CD4-positive, alpha-beta T cell treated with Interferon alpha-2 for 1 hour (primary cell): ENCODE results near the gene NTN1.

Experiments
- DNase-seq, 2 donors: peaks; one replicate each; pipeline ENCODE4 v3.0.0-alpha.2; 2020 to 2022

The NTN1 gene

DNA sequence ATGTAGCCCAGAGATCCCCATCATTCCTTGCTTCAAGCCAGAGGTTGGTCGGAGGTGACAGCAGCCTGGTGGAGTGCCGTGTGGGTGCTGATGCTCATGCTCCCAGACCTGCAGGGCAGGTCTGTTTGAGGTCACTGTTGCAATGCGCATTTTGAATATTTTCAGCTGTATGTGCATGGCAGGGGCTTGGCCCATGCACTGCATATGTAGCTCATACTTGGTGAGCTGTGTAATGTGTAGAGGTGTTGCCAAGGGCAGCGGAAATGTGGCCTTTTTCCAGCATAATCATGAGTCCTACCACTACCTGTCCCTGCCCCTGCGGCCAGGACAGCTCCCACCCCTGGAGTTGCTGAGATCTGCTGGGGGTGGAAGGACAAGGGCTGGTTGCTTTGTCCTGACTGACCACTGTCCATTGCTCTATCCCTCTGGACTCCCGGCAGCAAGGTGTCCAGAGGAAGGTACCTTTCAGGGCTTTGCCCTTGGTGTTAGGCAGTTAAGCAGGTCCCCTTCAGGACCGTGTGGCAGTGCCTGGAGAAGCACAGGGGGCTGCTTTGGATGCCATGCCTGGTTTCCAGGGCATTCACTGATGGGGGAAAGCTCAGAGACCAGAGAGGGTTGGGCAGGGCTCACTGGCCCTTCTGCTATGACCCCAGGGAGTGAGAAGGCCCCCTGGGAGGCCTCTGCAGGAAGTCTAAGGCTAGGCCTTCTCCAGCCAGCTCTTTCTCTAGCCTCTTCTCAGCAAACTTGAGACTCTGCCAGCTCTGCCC is 215.2 kb downstream of the NTN1 start:
- no peak for DNase-seq

DNA sequence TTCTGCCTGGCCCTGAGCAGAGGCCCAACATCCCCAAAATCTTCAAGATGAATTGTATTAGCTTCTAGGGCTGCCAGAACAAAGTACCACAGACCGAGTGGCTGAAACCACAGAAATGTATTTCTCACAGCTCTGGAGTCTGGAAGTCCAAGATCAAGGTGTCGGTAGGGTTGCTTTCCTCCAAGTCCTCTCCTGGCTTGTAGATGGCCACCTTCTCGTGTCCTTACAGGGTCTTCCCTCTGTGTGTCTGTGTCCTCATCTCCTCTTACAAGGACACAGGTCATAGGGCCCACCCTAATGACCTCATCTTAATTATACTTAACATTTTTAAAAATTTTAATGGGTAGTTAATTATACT is 215.7 kb downstream of the NTN1 start:
- no peak for DNase-seq

DNA sequence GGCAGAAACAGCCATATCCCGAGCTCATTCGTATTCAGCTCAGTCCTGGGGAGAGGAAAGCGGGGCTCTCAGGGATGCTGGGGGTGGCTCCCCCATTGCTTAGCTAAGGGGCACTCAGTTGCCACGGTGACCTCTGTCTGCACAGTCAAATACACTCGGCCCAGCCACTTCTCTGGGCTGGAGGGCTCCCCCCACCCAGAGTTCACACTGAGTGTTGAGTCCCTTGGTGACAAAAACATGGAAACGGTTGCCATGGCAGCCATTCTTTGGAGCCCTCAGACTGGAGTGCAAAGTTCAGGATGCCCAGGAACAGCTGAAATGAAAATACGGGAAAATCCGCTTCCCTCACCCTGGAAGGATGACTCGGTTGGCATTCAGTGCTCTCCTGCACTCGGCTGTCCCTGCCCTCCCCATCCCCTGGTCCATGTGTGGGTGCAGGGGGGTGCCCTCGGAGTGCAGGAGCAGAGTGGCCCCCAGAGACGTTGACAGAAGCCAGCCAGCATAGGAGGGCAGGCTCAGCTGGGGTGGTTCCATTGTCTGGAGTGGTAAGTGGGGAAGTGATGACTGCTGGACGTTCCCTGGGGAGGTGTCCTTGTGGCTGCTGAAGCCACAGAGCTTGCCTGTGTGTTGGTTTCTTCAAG is 216.5 kb downstream of the NTN1 start:
- DNase-seq: no peak

DNA sequence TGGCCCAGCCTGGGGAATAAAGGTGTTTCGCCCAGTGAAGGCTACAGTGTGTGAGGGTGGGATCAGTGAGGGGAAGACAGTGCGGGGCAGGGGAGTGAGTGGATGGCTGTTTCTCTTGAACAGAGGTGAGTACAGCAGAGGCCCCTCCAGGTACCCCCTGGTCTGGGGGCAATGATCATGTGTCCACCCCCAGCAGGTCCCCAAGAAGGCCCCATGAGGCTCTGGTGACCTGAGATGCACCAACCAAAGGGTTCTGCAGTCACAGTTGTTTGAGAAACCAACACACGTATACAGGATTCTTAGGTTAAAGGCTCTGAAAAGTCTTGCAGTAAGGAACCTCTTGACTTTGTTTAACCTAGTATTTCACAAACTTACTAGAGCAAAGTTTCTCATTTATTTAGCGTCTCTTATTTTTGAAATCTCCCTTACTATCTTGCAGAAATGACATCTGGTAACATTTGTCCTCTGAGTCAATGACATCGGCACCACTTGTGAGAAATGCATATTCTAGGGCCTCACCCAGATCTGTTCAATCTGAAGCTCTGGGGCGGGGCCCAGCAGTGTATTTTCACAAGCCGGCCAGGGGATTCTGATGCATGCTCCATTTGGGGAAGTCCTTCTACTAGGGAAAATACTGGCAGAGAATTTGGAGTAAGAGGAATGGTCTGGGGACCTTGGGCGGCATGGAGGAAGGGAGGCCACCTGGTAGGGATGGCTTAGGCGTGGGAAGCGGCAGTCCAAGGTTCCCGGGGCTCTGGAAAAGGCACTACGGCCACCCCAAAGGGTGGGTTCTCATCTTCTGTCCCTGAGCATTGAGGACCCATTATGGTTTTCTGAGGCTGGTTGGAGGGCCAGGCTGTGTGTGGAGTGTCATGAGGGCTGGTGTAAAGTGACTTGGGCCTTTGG is 217.3 kb downstream of the NTN1 start:
- no peak for DNase-seq

DNA sequence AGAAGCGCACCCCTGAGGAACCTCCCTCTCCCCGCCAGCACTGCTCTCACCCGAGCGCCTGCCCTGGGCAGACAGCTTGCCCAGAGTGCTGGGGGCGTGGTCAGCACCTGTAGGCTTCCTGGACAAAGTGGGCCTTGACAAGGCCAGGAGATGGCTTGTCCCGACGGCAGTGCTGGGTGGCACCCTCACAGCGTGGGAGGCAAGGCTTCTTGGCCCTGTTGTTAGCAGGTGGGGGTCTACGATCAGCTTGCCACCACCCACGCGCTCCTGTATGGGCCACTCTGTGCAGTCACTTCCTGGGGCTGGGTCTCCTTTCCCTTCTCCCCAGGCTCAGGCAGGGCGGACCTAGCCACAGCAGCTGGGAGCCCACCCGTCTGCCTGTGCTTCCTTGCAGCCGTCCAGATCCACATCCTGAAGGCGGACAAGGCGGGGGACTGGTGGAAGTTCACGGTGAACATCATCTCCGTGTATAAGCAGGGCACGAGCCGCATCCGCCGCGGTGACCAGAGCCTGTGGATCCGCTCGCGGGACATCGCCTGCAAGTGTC is 218.0 kb downstream of the NTN1 start:
- peak in 1 of 2 donors; percentile 21 for DNase-seq

DNA sequence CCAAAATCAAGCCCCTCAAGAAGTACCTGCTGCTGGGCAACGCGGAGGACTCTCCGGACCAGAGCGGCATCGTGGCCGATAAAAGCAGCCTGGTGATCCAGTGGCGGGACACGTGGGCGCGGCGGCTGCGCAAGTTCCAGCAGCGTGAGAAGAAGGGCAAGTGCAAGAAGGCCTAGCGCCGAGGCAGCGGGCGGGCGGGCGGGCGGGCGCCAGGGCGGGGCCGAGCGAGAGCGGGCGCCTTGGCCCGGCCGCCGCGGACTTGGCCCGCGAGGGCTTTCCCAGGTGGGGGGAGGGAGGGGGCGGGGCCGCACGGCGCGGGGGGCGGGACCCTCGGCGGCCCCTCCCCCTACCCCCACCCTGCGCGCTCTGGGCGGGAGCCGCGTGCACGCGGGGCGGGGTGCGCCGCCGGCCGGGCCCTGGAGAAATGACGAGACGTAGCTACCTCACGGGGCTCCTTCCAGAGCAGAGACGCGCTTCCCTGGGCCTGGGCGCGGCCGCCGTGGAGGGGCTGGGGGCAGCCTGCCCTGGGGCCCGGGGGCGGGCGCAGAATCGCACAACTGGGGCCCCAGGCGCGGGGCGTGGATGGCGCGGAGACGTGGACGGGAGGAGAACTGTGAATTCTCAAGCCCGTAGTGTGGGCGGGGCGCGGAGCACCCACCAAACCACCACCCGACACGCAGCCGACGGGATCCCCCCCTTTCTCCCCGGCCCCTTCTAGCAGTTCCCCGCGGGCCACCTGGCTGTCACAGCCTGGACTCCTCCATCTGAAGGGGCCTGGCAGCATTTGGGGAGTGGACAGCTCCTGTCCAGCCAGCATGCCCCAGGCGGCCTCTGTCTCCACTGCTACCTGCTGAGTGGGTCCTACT is 218.7 kb downstream of the NTN1 start:
- DNase-seq: peak; percentile 65 to 82

DNA sequence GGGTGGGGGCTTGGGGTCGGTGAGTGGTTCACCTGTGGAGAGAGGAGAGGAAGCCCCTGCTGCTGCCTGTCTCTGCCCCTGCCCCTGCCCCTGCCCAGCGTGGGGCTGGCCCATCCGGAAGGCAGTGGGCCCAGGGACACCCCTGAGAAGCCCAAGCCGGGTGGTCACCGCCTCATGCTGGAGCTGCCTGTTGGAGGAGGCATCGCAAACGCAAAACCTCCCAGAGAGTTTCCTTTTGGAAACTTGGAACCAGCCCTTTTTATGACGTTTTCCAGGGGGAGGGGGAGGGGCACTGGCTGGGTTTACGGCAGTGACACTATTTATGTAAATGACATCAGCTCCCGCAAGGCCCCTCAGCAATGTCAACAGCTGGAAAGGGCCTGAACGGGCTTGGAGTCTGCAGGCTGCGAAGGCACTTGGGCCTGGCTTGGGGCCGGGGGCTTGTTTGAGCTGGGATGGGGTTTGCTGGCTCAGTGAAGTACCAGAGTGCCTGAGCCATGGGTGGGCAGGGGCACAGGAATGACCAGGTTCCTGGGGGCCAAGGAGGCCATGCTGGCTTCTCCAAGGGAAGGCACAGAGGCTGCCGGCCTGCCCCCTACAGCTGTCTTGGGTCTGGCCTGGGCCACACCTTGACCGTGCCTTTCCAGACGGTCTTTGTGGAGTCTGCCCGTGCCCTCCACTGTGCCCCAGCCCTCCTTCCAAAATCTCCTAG is 219.5 kb downstream of the NTN1 start:
- DNase-seq: no peak

DNA sequence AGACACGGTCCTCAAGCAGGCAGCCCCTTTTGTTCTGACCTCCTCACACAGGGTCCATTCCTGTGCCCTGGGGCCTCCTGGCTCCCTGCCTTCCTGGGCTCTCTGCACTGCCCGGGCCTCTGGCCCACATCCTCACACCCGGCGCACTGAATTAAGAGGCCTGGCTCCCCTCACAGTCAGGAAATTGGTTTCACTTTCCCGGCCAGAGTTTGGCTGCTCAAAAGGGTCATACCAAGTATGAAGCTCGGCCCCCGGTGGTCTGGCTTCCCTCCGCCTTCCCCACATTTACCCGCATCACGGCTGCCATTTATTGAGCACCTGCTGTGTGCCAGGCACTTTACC is 220.0 kb downstream of the NTN1 start:
- DNase-seq: no peak

DNA sequence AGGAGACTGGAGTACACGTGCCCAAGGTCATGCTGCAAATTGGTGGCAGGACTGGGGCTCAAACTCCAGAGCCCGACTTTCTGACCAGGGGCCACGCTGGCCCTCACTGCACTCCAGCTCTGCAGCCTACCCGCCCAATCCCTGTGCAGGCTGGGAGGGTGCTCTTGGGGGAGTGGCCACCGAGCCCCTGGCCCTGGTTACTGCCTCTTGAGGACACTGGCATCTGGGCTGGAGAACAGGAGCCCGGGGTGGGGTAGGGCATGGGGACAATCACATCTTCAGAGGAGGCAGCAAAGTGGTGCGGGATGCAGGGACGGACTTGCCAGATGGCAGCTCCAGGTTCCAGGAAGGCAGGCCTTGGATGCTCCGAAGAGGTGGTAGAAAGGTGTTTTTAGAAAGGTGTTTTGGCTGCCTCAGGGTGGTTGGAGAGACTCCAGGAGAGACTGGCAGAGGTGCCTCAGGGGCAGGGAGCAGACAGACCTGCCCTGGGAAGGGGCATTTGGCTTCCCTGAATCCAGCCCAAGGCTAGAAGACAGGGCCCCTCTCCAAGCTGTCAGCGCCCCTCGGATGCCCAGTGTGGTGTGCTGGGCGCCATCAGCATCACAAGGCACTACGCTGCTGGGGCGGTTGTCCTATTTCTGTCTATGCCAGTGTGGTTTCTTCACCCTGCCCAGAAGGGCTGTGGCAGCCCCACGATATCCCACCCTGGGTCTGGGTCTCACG is 220.6 kb downstream of the NTN1 start:
- no peak for DNase-seq

DNA sequence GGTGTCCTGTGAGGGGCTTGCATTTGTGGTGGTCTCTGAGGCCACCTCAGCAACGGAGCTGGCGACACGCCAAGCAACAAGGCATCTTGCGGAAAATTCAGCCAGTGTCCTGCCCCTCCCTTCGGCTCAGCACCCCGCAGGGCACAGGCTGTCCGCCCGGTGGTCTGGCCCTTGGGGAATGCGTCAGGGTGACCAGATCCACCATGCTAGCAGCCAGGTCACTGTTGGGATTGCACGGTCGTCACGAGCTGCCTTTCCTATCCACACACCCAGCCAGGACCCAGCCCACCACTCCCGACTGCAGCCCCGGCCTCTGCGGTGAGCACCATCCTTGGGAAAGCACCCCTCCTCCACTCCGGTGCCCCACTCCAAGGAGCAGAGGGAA is 221.2 kb downstream of the NTN1 start:
- no peak for DNase-seq

DNA sequence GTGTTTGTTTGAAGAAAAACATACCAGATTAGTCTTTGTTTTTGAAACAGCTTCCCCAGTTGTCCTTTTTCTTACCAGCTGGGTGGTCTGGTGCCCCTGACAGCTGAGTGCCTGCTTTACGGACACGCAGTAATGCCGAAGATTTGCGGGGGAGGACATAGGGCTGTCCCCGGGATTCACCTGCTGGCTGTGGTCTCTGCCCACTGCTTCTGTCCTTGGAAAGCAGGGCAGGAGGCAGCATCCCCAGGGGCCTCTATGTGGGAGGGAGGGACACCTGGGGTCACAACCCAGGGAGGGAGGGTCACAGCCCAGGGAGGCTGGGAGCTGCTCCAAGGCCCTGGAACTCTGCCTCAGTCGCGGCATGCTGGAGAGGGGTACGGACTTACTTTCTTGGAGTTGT is 221.7 kb downstream of the NTN1 start:
- DNase-seq: no peak

DNA sequence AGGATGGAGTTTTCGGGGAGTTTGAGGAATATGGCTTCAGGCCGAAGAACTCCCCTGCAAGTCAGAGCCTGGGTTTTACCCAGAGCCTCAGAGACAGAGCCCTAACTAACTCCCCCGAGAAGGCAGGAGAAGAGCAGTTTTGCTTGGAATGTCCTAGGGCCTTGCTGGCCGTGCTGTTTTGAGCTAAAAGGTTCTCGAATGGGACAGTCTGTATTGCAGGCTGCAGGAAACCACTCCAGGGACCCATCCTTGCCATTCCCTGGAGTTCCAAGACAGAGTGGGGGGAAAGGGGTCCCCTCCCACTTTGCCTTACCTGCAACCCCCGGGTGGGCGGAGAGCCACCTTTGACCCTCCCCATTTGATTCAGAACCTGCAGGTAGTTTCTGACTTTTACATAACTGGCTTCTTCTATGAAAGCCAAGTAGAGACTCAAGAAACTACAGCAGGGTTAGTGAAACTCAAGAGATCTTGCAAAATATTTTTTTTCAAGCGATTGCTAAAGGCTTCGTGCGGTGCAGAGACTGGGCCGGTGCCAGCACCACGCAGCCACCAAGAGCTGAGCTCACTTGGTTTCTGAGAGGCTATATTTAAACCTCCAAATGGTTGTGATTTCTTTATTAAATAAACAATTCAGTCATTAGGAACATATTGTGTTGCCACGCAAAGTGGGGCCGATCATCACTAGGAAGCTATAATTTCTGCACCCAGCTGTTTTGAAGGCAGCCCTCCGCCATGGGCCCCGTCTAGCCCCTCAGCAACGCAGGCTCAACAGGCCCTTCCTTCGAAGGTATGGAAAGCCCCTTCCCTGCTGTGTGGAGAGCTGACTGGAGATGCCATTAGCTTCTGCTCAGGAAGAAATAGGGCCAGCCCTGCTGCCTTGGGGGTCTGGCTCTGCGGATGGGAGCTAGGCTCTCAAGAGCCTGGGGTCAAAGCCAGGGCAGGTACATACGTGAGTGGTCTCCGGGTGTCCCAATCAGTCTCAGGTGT is 223.0 kb downstream of the NTN1 start:
- no peak for DNase-seq

DNA sequence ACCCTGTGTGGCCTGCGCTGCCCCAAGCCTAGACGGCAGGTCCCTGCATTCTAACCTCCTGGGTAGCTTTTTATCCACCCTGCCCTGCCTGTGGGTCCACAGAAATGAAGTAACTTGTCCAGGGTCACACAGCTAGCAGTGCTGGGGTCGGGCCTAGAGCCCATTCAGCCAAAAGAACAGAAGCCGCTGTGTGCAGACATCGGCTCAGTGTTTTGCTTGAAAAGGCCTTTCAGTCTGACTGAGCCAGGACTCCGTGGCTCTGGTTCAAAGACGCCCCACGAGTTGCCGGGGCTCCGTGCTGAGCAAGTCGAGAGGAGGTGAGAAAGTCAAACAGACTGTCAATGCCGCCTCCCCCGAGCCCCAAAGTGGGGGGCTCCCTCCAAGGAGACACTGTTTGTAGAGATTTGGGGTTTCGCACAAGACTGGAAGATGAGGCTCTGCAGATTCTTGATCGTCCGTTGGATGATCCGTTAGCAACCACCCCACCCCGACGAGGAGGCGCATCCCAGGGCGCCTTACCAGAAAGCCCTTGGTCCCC is 226.2 kb downstream of the NTN1 start:
- no peak for DNase-seq

DNA sequence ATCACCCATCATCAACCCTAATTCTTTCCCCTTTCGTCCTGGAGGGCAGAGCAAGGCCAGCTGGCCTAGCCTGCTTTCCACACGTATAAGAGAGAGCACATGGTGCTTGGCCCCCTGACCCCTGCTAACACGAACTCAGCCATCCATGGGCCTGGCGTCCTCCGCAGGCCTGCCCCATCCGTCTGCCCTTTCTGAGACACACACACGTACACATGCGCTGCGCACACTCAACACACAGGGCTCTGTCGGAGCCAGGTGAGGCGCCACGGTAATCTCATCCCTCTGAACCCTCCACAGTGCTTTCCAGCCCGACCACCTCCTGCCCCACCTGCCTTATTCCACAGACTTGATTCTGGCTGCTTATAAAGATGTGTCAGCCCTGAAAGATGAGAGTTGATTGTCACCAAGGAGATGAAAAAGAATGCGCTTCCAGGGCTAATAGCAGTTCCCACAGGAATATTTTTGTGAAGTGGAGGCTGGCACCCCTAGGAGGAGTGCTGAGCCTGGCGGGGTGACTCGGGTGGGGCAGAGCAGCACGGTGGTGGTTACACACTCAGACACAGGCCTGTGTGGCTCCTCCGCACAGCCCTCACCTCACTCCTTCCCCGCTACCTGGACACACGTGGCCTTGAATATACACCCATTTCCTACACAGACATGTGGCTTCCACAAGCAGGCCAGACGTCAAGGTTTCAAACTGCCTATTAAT is 228.1 kb downstream of the NTN1 start:
- DNase-seq: no peak

DNA sequence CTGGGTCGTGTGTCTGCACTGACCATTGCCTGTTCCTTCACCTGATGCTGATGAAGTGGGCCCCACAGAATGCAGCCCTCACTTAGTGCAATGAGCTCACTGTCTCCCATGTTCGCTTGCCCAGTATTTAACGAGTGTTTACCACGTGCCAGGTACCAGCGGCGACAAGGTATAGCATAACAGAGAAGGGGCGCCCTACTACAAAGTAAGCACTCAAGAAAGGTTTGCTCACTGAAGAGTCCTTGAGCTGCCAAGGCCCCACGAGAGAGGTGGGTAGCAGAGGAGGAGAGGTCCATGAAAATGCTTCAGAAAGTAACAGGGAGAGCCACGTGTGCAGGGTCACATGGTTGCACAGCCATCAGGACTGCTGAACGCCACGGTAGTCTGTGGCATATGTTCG is 230.0 kb downstream of the NTN1 start:
- no peak for DNase-seq

DNA sequence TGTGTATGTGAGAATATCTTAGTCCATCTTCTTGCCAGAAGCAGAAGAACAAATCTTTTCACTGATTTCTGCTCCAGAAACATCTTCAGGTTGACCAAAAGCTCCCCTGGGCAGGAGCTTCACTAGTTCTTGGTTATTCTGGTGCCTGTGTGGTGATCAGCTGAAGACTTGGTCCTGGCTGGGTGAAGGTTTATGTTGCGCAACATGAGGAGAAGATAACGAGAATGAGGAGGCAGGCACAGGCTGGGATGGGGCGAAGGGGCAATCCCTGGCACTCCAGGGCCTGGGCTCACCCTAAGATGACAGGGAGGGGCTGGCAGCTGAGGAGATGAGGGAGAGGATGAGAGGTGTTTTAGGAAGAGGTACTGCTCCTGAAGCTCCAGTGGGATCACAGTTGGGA is 232.0 kb downstream of the NTN1 start:
- no peak for DNase-seq

DNA sequence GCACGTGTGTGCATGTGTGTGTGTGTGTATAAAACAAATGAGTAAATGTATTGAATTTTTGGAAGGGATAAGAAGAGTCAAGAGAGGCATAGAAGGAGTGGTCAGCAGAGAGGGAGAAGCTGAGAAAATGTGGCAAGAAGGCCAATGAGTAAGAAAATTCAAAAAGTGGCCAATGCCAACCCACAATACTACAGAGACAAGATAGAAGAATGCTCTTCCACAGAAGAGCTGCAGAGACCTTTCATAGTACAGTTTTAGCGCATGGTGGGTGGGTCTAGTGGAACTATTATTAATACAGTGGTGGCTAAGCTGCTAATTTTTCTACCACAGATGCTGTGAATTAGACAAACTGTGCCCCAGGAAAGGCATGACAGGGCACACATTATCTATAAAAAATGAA is 233.5 kb downstream of the NTN1 start:
- no peak for DNase-seq

DNA sequence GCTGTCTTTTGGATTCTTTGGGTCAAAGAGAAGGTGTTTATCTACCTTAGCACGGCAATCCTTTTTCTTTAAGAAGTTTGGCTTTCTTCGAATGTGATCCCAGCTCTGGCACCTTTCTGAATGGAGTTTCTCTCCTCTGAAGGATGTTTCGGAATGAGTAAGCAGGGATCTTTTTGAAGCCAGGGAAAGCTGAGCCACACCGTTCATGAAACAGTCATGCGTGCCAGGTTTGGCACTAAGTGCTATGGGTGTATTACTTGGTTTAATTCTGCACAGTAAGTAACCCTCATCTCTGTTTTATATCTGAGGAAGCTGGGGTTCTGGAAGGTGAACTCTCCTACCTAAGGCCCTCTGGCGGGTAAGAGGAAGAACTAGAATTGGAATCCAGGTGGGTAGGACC is 234.5 kb downstream of the NTN1 start:
- no peak for DNase-seq

DNA sequence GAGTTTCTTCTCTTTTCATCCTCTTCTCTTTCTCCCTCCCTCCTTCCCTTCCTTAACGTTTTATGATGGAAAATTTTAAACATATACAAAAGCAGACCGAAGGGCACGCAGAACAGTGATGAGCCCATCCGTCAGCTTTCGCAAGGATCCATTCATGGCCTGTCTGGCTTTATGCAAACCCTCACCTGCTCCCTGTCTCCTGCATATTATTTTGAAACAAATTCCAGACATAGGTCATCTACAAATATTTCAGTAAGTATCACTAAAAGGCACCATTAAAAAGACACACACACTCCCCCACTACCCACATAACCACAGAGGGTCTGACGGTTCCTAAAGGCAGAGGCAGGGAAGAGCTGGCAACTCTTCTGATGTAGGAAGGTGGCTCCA is 235.0 kb downstream of the NTN1 start:
- no peak for DNase-seq
